H9 (cell line): ENCODE data around the gene OPA3. TPM values are rescaled to one million over a fixed set of nuclear protein-coding genes. Genes with fewer than 3 reads are reported as not detected.
A peak's percentile ranks its signal among the peaks of the same experiment; 100 is the strongest.

Experiments
- DNase-seq: peaks from one replicate; pipeline ENCODE4 v3.0.0-alpha.2; 2017
- H2AFZ ChIP-seq: one replicate; pipeline ENCODE4 v1.6.1; 2013; ENCODE audit warnings: mild to moderate bottlenecking, low read length, control low read depth, moderate library complexity
- H2AK5ac ChIP-seq: 2 replicates; pipeline ENCODE4 v1.6.1; 2013; ENCODE audit warnings: low read length, control low read depth, mixed read lengths; ENCODE audit not compliant: insufficient read length
- H2BK120ac ChIP-seq: one replicate; pipeline ENCODE4 v1.6.1; 2013; ENCODE audit warnings: low read depth, mild to moderate bottlenecking, low read length, control low read depth, inconsistent platforms; ENCODE audit not compliant: poor library complexity, severe bottlenecking
- H2BK12ac ChIP-seq: 2 replicates; pipeline ENCODE4 v1.6.1; 2013; ENCODE audit warnings: low read length, control low read depth, mixed read lengths, low read depth; ENCODE audit not compliant: insufficient read length
- H2BK15ac ChIP-seq: 2 replicates; pipeline ENCODE4 v1.6.1; 2013; ENCODE audit warnings: low read depth, low read length, control low read depth
- H2BK20ac ChIP-seq: one replicate; pipeline ENCODE4 v1.6.1; 2013; ENCODE audit warnings: low read depth, mild to moderate bottlenecking, low read length, control low read depth, inconsistent platforms; ENCODE audit not compliant: poor library complexity, severe bottlenecking
- H2BK5ac ChIP-seq: 2 replicates; pipeline ENCODE4 v1.6.1; 2013; ENCODE audit warnings: low read length, control low read depth, mixed read lengths; ENCODE audit not compliant: insufficient read length
- H3K14ac ChIP-seq: 2 replicates; pipeline ENCODE4 v1.6.1; 2013; ENCODE audit warnings: low read length, control low read depth; ENCODE audit not compliant: insufficient read depth
- H3K18ac ChIP-seq: 2 replicates; pipeline ENCODE4 v1.6.1; 2013; ENCODE audit warnings: low read depth, mild to moderate bottlenecking, mixed read lengths, low read length, control low read depth; ENCODE audit not compliant: insufficient read length
- H3K23ac ChIP-seq: 2 replicates; pipeline ENCODE4 v1.6.1; 2013; ENCODE audit warnings: low read length, control low read depth, mixed read lengths, low read depth; ENCODE audit not compliant: insufficient read length
- H3K23me2 ChIP-seq: 2 replicates; pipeline ENCODE4 v1.6.1; 2013; ENCODE audit warnings: low read depth, mild to moderate bottlenecking, mixed read lengths, low read length, control low read depth; ENCODE audit not compliant: insufficient read length, poor library complexity, severe bottlenecking
- H3K27ac ChIP-seq: 2 replicates; pipeline ENCODE4 v1.5.1; 2013; ENCODE audit warnings: low read length, control low read depth, mixed read lengths, low read depth; ENCODE audit not compliant: insufficient read length
- H3K27me3 ChIP-seq: 2 replicates; pipeline ENCODE4 v1.6.1; 2013; ENCODE audit warnings: low read length, control low read depth, inconsistent platforms; ENCODE audit not compliant: insufficient read depth
- H3K4ac ChIP-seq: 2 replicates; pipeline ENCODE4 v1.6.1; 2013; ENCODE audit warnings: low read depth, mild to moderate bottlenecking, control low read depth, inconsistent platforms, low read length, moderate library complexity
- H3K4me1 ChIP-seq: 2 replicates; pipeline ENCODE4 v1.6.1; 2013; ENCODE audit warnings: low read length, control low read depth, inconsistent platforms; ENCODE audit not compliant: insufficient read depth
- H3K4me2 ChIP-seq: 2 replicates; pipeline ENCODE4 v1.6.1; 2013; ENCODE audit warnings: low read length, control low read depth, mixed read lengths; ENCODE audit not compliant: insufficient read length, insufficient read depth
- H3K56ac ChIP-seq: 2 replicates; pipeline ENCODE4 v1.6.1; 2013; ENCODE audit warnings: low read depth, mild to moderate bottlenecking, mixed read lengths, low read length, control low read depth; ENCODE audit not compliant: insufficient read length
- H3K79me1 ChIP-seq: 2 replicates; pipeline ENCODE4 v1.6.1; 2013; ENCODE audit warnings: low read depth, mild to moderate bottlenecking, moderate library complexity, low read length, control low read depth, inconsistent platforms; ENCODE audit not compliant: insufficient read depth, poor library complexity, severe bottlenecking
- H3K79me2 ChIP-seq: 2 replicates; pipeline ENCODE4 v1.6.1; 2013; ENCODE audit warnings: low read length, control low read depth, inconsistent platforms; ENCODE audit not compliant: insufficient read depth
- H3K9ac ChIP-seq: 2 replicates; pipeline ENCODE4 v1.6.1; 2013; ENCODE audit warnings: low read length, control low read depth, mixed read lengths; ENCODE audit not compliant: insufficient read length; ENCODE audit errors: extremely low read depth
- H3K9me3 ChIP-seq: one replicate; pipeline ENCODE4 v1.6.1; 2013; ENCODE audit warnings: low read depth, low read length, inconsistent platforms; ENCODE audit not compliant: control insufficient read depth
- H3T11ph ChIP-seq: one replicate; pipeline ENCODE4 v1.6.1; 2013; ENCODE audit warnings: mild to moderate bottlenecking, low read length, control low read depth, inconsistent platforms
- H4K20me1 ChIP-seq: one replicate; pipeline ENCODE4 v1.6.1; 2013; ENCODE audit not compliant: control insufficient read depth, insufficient read length, insufficient read depth
- H4K5ac ChIP-seq: 2 replicates; pipeline ENCODE4 v1.6.1; 2013; ENCODE audit warnings: low read depth, mild to moderate bottlenecking, mixed read lengths, low read length, control low read depth; ENCODE audit not compliant: insufficient read length
- H4K8ac ChIP-seq: replicated peaks from 2 replicates; pipeline ENCODE4 v1.6.1; 2013; ENCODE audit warnings: low read length, control low read depth, mixed read lengths, low read depth; ENCODE audit not compliant: insufficient read length
- H4K91ac ChIP-seq: 2 replicates; pipeline ENCODE4 v1.6.1; 2013; ENCODE audit warnings: low read depth, mild to moderate bottlenecking, moderate library complexity, mixed read lengths, low read length, control low read depth; ENCODE audit not compliant: insufficient read length
- H3K27ac Mint-ChIP-seq, 3 experiments: 2 replicates in 2 of 3; 3 replicates in 1 of 3; pipeline ENCODE4 v1.8.0; 2020 to 2021; ENCODE audit warnings: mixed read lengths in 3 of 3, mild to moderate bottlenecking in 1 of 3, moderate library complexity in 1 of 3
- H3K27me3 Mint-ChIP-seq: 2 replicates; pipeline ENCODE4 v1.8.0; 2021; ENCODE audit warnings: low read depth, mild to moderate bottlenecking, moderate library complexity, mixed read lengths
- H3K36me3 Mint-ChIP-seq, 3 experiments: 2 replicates in 2 of 3; 3 replicates in 1 of 3; pipeline ENCODE4 v1.8.0; 2020 to 2021; ENCODE audit warnings: low read depth in 3 of 3, mixed read lengths in 3 of 3; ENCODE audit not compliant: insufficient read depth in 1 of 3
- H3K4me1 Mint-ChIP-seq, 2 experiments: 2 replicates each; pipeline ENCODE4 v1.8.0; 2020; ENCODE audit warnings: mixed read lengths in 2 of 2
- H3K4me3 Mint-ChIP-seq, 2 experiments: 2 replicates in 1 of 2; 3 replicates in 1 of 2; pipeline ENCODE4 v1.8.0; 2020 to 2021; ENCODE audit warnings: mild to moderate bottlenecking in 2 of 2, mixed read lengths in 2 of 2, moderate library complexity in 1 of 2
- H3K9me3 Mint-ChIP-seq, 2 experiments: 2 replicates in 1 of 2; 3 replicates in 1 of 2; pipeline ENCODE4 v1.8.0; 2020; ENCODE audit warnings: mild to moderate bottlenecking in 2 of 2, mixed read lengths in 2 of 2, moderate library complexity in 1 of 2
- CTCF ChIP-seq: fragments of 200-600 bp; sonication (generic); conservative IDR thresholded peaks from 3 replicates; pipeline ENCODE4 v1.8.0; 2021; ENCODE audit warnings: antibody characterized with exemption, mild to moderate bottlenecking
- WGBS: extraction: QIAGEN DNeasy Blood & Tissue Kit; methylation state at CpG from one replicate; pipeline ENCODE4 v1.1.7; 2013; ENCODE audit warnings: missing lambda C conversion rate, low lambda C conversion rate, mixed read lengths; ENCODE audit not compliant: insufficient read length; ENCODE audit errors: extremely low coverage; 5-methylcytosine and 5-hydroxymethylcytosine counted together
- total RNA-seq: library from RNA; stranded (reverse); gene quantifications from 2 replicates; pipeline ENCODE4 v1.2.1, GENCODE V29; 2021

Gene OPA3
- total RNA-seq, 1 experiment from 2014 or later: 13.0 TPM

GRCh38 chr19:45478454-45479238, 106.0 kb downstream of the OPA3 start:
- Histone ChIP-seq H3K27me3 (no peaks in the 10 kb centered on the region), H2BK5ac (peak overlapping the region; percentile 61), H3K9me3 (no peaks in the 10 kb centered on the region), H3K9ac (peak overlapping the region; percentile 89), H4K91ac (no peak overlapping the region), H3K4me1 (no peaks in the 10 kb centered on the region), H3K56ac (peak overlapping the region; percentile 8), H3K4me2 (peak overlapping the region; percentile 50), H3T11ph (no peak overlapping the region), H3K79me1 (no peaks in the 10 kb centered on the region), H2AK5ac (no peak overlapping the region), H2BK12ac (no peak overlapping the region), H3K27ac (peak overlapping the region; percentile 57), H3K23ac (no peak overlapping the region), H3K14ac (peak overlapping the region; percentile 90; the same call in 1 of the 2 replicates), H4K5ac (no peak overlapping the region), H4K8ac (no peak overlapping the region), H3K4ac (no peak overlapping the region), H2BK120ac (no peak overlapping the region), H2BK15ac (no peak overlapping the region), H3K18ac (peak overlapping the region; percentile 90), H4K20me1 (no peaks in the 10 kb centered on the region), H2BK20ac (no peak overlapping the region), H3K79me2 (no peaks in the 10 kb centered on the region), H2AFZ (no peak overlapping the region), H3K23me2 (peaks cover 4% of the 10 kb centered on the region)
- Mint-ChIP-seq H3K36me3 (no peaks in the 10 kb centered on the region), H3K9me3 (no peaks in the 10 kb centered on the region), H3K27me3 (peaks cover 7% of the 10 kb centered on the region), H3K4me3 (peak overlapping the region; percentile 74 to 80), H3K4me1 (peaks cover 17 to 25% of the 10 kb centered on the region in 2 experiments), H3K27ac (peak overlapping the region; percentile 99 to 100 (median 99))
- no CpG with 5 or more reads among the region's 39 CpGs for WGBS
- DNase-seq: peak; percentile 91
- TF ChIP-seq CTCF: peak; percentile 94
